Measurements from ENCODE around the gene PLXNB3. TPM values are rescaled to one million over a fixed set of nuclear protein-coding genes. Genes with fewer than 3 reads are reported as not detected.

PLXNB3 gene
- polyA plus RNA-seq, 1 donor from 2014 or later, result 0.48 TPM

- H2AFZ ChIP-seq (ENCODE audit: low read depth, low read length), result no peak overlapping the region
- peak overlapping the region; percentile 52 for H3K4me3 ChIP-seq (ENCODE audit: low read length)
Observed at GRCh38 chrX:153726286-153727122, 37.5 kb upstream of the PLXNB3 start.

More at GRCh38 chrX:153726286-153727122, 37.5 kb upstream of the PLXNB3 start:
- Histone ChIP-seq H3K79me2 (replicated peaks; ENCODE audit: insufficient read depth, low read length) (peaks cover 11% of the 10 kb centered on the region), H3F3A (ENCODE audit: insufficient read depth, low read length, poor library complexity, severe bottlenecking) (no peaks in the 10 kb centered on the region), H4K20me1 (ENCODE audit: insufficient read depth) (no peaks in the 10 kb centered on the region), H3K4me2 (ENCODE audit: low read length) (no peak overlapping the region), H3K9ac (ENCODE audit: low read length) (peak overlapping the region; percentile 26), H3K36me3 (ENCODE audit: insufficient read depth, low read length) (no peaks in the 10 kb centered on the region), H3K9me3 (ENCODE audit: low read length) (no peaks in the 10 kb centered on the region), H3K27ac (ENCODE audit: low read length) (no peak overlapping the region), H3K9me2 (ENCODE audit: insufficient read depth, low read length) (no peaks in the 10 kb centered on the region), H3K27me3 (ENCODE audit: insufficient read depth, low read depth, low read length) (no peaks in the 10 kb centered on the region)
- TF ChIP-seq REST (IDR thresholded peaks at IDR 0.05; ENCODE audit: borderline replicate concordance) (no peak), POLR2AphosphoS5 (IDR thresholded peaks at IDR 0.05) (no peak), SMC3 (conservative IDR thresholded peaks at IDR 0.05; ENCODE audit: poor library complexity) (no peak), EZH2 (IDR thresholded peaks at IDR 0.05; ENCODE audit: borderline replicate concordance, insufficient read depth, low read length, poor library complexity, severe bottlenecking) (no peak), RAD21 (conservative IDR thresholded peaks at IDR 0.05) (no peak), CTCF (IDR thresholded peaks at IDR 0.05; ENCODE audit: poor library complexity, severe bottlenecking) (no peak), TAF1 (IDR thresholded peaks at IDR 0.05; ENCODE audit: low read depth) (no peak)

All from neural cell (in vitro differentiated cells).